GM23248 (cell line): ENCODE results near the gene PRR5L. TPM values are rescaled to one million over a fixed set of nuclear protein-coding genes. Genes with fewer than 3 reads are reported as not detected.

Experiments used
- DNase-seq: peaks from one replicate; pipeline ENCODE4 v3.0.0-alpha.2; 2015
- H2AFZ ChIP-seq: fragments of 200-600 bp; sonication (generic); 2 replicates; pipeline ENCODE4 v1.6.1; 2016; ENCODE audit warnings: antibody characterized with exemption
- H3F3A ChIP-seq: fragments of 200-600 bp; sonication (generic); 2 replicates; pipeline ENCODE4 v1.6.1; 2016; ENCODE audit warnings: mild to moderate bottlenecking, antibody characterized with exemption, mixed run types; ENCODE audit not compliant: insufficient read depth
- H3K27ac ChIP-seq: fragments of 200-600 bp; sonication (generic); 2 replicates; pipeline ENCODE4 v1.5.1; 2016; ENCODE audit warnings: mild to moderate bottlenecking
- H3K27me3 ChIP-seq: fragments of 200-600 bp; sonication (generic); replicated peaks from 2 replicates; pipeline ENCODE4 v1.6.1; 2016; ENCODE audit warnings: mild to moderate bottlenecking; ENCODE audit not compliant: insufficient read depth
- H3K36me3 ChIP-seq: fragments of 200-600 bp; sonication (generic); 2 replicates; pipeline ENCODE4 v1.6.1; 2016; ENCODE audit warnings: low read depth, mild to moderate bottlenecking
- H3K4me1 ChIP-seq: fragments of 200-600 bp; sonication (generic); 2 replicates; pipeline ENCODE4 v1.6.1; 2016; ENCODE audit warnings: mild to moderate bottlenecking; ENCODE audit not compliant: insufficient read depth
- H3K4me2 ChIP-seq: fragments of 200-600 bp; sonication (generic); one replicate; pipeline ENCODE4 v1.6.1; 2016; ENCODE audit warnings: mild to moderate bottlenecking; ENCODE audit not compliant: unreplicated experiment
- H3K4me3 ChIP-seq: fragments of 200-600 bp; sonication (generic); 2 replicates; pipeline ENCODE4 v1.5.1; 2016; ENCODE audit warnings: mild to moderate bottlenecking
- H3K79me2 ChIP-seq: fragments of 200-600 bp; sonication (generic); 2 replicates; pipeline ENCODE4 v1.6.1; 2016; ENCODE audit warnings: mild to moderate bottlenecking; ENCODE audit not compliant: insufficient read depth
- H3K9ac ChIP-seq: fragments of 200-600 bp; sonication (generic); 2 replicates; pipeline ENCODE4 v1.6.1; 2016; ENCODE audit warnings: mild to moderate bottlenecking
- H3K9me2 ChIP-seq: fragments of 200-600 bp; sonication (generic); 2 replicates; pipeline ENCODE4 v1.6.1; 2016; ENCODE audit warnings: mixed run types, mild to moderate bottlenecking, moderate library complexity; ENCODE audit not compliant: insufficient read depth
- H3K9me3 ChIP-seq: fragments of 200-600 bp; sonication (generic); one replicate; pipeline ENCODE4 v1.6.1; 2017; ENCODE audit warnings: low read depth
- H4K20me1 ChIP-seq: fragments of 200-600 bp; sonication (generic); 2 replicates; pipeline ENCODE4 v1.6.0; 2016; ENCODE audit not compliant: insufficient read depth
- EZH2 ChIP-seq: fragments of 200-600 bp; sonication (generic); IDR thresholded peaks from 2 replicates; pipeline ENCODE4 v1.6.1; 2018; ENCODE audit warnings: antibody characterized with exemption, mild to moderate bottlenecking; ENCODE audit not compliant: insufficient read depth, poor library complexity, severe bottlenecking
- EZH2phosphoT487 ChIP-seq: fragments of 200-600 bp; sonication (generic); IDR thresholded peaks from 2 replicates; pipeline ENCODE4 v1.6.1; 2018; ENCODE audit warnings: antibody characterized with exemption, moderate library complexity, mild to moderate bottlenecking, low read depth; ENCODE audit not compliant: insufficient read depth
- WGBS, 2 experiments: methylation state at CpG; one replicate each; pipeline ENCODE4 v1.1.6; 2015 to 2017; ENCODE audit warnings: low lambda C conversion rate in 2 of 2, low coverage in 1 of 2; ENCODE audit errors: missing lambda C conversion rate in 2 of 2; 5-methylcytosine and 5-hydroxymethylcytosine counted together
- in situ Hi-C: fragments of 300-500 bp; cut with MboI; formaldehyde crosslinking; loops from 2 replicates; pipeline ENCODE4 v1.15.0; 2020
- polyA plus RNA-seq: library from polyadenylated mRNA; unstranded; fragments of >200 nt; fragmentation: Nextera tagmentation; extraction: Ambion mirVana; gene quantifications from 2 replicates; pipeline ENCODE4 v1.2.1, GENCODE V29; 2016
- total RNA-seq: library from RNA; depleted of rRNA; stranded (reverse); fragments of >200 nt; shearing (Covaris generic); gene quantifications from 2 replicates; pipeline ENCODE4 v1.2.3, GENCODE V29; 2014

PRR5L gene
- total and polyA plus RNA-seq, 2 experiments from 2014 or later: 9.0 to 29.8 TPM

DNA sequence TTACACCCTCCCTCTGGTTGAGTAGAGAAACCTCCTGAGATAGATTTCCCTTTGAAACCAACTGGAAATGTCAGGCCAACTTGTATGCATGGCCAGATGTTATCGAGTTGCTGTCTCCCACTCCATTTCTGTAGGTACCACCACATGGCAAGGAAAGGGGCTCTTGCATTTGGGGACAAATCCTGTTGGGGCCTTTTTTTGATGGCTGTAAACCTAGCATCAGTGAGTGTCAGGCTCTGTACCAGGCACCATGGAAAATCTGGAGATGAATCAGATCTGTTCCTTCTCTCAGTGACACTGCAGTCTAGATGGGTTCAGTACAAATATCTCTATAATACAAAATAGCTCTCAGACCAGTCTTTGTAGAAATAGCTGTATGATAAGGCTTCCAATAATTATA, 155.6 kb downstream of the PRR5L start:
- Histone ChIP-seq H3K79me2 (no peaks in the 10 kb centered on the region), H3K27me3 (no peaks in the 10 kb centered on the region), H3K4me3 (no peak overlapping the region), H3F3A (peaks cover 23% of the 10 kb centered on the region), H3K9me3 (no peaks in the 10 kb centered on the region), H3K4me2 (no peak overlapping the region), H3K9ac (no peak overlapping the region), H3K4me1 (peaks cover 48% of the 10 kb centered on the region), H2AFZ (no peak overlapping the region), H3K27ac (no peak overlapping the region), H3K9me2 (no peaks in the 10 kb centered on the region), H4K20me1 (no peaks in the 10 kb centered on the region), H3K36me3 (no peaks in the 10 kb centered on the region; the same call in 1 of the 2 replicates)
- in situ Hi-C loops: no loop called here
- 94% methylated on average over 1 of the region's 1 CpG for WGBS, 2 experiments
- DNase-seq: no peak
- no peak for TF ChIP-seq EZH2phosphoT487
- TF ChIP-seq EZH2: no peak

DNA sequence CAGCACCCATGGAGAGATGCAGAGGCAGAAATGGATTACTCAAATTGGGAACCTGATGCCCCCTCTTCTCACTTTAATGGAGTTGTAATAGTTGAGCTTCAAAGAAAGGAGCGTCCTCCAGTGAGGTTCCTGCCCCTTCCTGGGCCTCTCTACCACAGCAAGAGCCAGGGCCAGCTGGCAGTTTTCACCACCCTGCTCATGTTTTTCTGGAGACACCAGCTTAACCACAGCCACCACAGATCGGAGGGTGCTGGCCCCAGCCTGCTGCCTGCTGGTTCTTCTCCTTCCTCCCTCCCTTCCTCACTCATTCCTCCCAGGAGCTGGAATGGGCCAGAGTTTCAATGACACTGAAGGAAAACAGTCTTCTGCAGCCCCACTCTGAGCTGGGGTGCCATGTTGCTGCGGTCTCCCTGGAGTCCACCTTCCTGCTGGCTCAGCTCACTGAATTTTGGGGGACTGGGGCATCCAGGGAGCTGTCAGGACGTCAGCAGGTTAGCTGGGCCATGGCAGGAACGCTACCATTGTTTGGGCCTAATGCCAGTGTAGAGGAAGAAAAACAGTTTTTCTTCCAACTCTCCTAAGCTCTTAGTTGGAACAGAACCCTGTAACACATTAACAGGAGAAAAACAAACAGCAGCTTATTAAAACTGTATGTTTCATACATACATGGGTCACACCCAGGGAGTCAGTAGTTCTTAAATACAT, 156.3 kb downstream of the PRR5L start:
- Histone ChIP-seq H3K9me2 (no peaks in the 10 kb centered on the region), H3K27ac (no peak overlapping the region), H3F3A (peaks cover 29% of the 10 kb centered on the region), H3K9me3 (no peaks in the 10 kb centered on the region), H3K4me1 (peaks cover 53% of the 10 kb centered on the region), H3K27me3 (no peaks in the 10 kb centered on the region), H3K4me2 (no peak overlapping the region), H3K79me2 (no peaks in the 10 kb centered on the region), H2AFZ (no peak overlapping the region), H3K36me3 (no peaks in the 10 kb centered on the region; the same call in 1 of the 2 replicates), H4K20me1 (no peaks in the 10 kb centered on the region), H3K9ac (no peak overlapping the region), H3K4me3 (no peak overlapping the region)
- in situ Hi-C loops: no loop called here
- 72% methylated on average over 5 of the region's 5 CpGs for WGBS, 2 experiments
- TF ChIP-seq EZH2phosphoT487: no peak
- no peak for TF ChIP-seq EZH2
- peak; percentile 52 for DNase-seq

GRCh38 chr11:36452961-36453360, 156.9 kb downstream of the PRR5L start:
- peaks cover 29% of the 10 kb centered on the region for H3F3A ChIP-seq
- no peak overlapping the region for H3K9ac ChIP-seq
- no peaks in the 10 kb centered on the region for H3K9me2 ChIP-seq
- H3K4me1 ChIP-seq: peaks cover 53% of the 10 kb centered on the region
- no peak overlapping the region for H3K4me3 ChIP-seq
- H3K4me2 ChIP-seq: no peak overlapping the region
- no peaks in the 10 kb centered on the region; the same call in 1 of the 2 replicates for H3K36me3 ChIP-seq
- no peaks in the 10 kb centered on the region for H4K20me1 ChIP-seq
- H3K79me2 ChIP-seq: no peaks in the 10 kb centered on the region
- no peaks in the 10 kb centered on the region for H3K9me3 ChIP-seq
- H2AFZ ChIP-seq: no peak overlapping the region
- H3K27me3 ChIP-seq: no peaks in the 10 kb centered on the region
- in situ Hi-C loops: no loop called here
- H3K27ac ChIP-seq: no peak overlapping the region
- no peak for DNase-seq
- TF ChIP-seq EZH2 (no peak), EZH2phosphoT487 (no peak)
- 69 to 72% methylated on average over 1 of the region's 1 CpG for WGBS, 2 experiments

GRCh38 chr11:36453678-36454077, 157.6 kb downstream of the PRR5L start:
- DNase-seq: peak; percentile 59
- H3K9ac ChIP-seq: no peak overlapping the region
- no peaks in the 10 kb centered on the region for H3K9me3 ChIP-seq
- no peak overlapping the region for H3K4me2 ChIP-seq
- 81% methylated on average over 3 of the region's 3 CpGs for WGBS, 2 experiments
- peaks cover 29% of the 10 kb centered on the region for H3F3A ChIP-seq
- H3K27me3 ChIP-seq: no peaks in the 10 kb centered on the region
- TF ChIP-seq EZH2phosphoT487 (no peak), EZH2 (no peak)
- H3K79me2 ChIP-seq: no peaks in the 10 kb centered on the region
- H3K4me1 ChIP-seq: peaks cover 53% of the 10 kb centered on the region
- in situ Hi-C loops: no loop called here
- H3K36me3 ChIP-seq: no peaks in the 10 kb centered on the region; the same call in 1 of the 2 replicates
- H3K4me3 ChIP-seq: no peak overlapping the region
- no peak overlapping the region for H3K27ac ChIP-seq
- no peaks in the 10 kb centered on the region for H4K20me1 ChIP-seq
- H2AFZ ChIP-seq: no peak overlapping the region
- H3K9me2 ChIP-seq: no peaks in the 10 kb centered on the region
